ENCODE data around the gene MCAM.
A peak's percentile ranks its signal among the peaks of the same experiment; 100 is the strongest.

MCAM gene

GRCh38 chr11:119361941-119362725, 45.2 kb upstream of the MCAM start:
- H3K4me3 ChIP-seq (replicated peaks; ENCODE audit: low read depth, low read length): no peak overlapping the region
- no peak for DNase-seq (ENCODE audit: low read depth)
- TF ChIP-seq, protein P1, sequence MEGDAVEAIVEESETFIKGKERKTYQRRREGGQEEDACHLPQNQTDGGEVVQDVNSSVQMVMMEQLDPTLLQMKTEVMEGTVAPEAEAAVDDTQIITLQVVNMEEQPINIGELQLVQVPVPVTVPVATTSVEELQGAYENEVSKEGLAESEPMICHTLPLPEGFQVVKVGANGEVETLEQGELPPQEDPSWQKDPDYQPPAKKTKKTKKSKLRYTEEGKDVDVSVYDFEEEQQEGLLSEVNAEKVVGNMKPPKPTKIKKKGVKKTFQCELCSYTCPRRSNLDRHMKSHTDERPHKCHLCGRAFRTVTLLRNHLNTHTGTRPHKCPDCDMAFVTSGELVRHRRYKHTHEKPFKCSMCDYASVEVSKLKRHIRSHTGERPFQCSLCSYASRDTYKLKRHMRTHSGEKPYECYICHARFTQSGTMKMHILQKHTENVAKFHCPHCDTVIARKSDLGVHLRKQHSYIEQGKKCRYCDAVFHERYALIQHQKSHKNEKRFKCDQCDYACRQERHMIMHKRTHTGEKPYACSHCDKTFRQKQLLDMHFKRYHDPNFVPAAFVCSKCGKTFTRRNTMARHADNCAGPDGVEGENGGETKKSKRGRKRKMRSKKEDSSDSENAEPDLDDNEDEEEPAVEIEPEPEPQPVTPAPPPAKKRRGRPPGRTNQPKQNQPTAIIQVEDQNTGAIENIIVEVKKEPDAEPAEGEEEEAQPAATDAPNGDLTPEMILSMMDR (IDR thresholded peaks at IDR 0.05; ENCODE audit: low read length, missing control alignments): no peak

DNA sequence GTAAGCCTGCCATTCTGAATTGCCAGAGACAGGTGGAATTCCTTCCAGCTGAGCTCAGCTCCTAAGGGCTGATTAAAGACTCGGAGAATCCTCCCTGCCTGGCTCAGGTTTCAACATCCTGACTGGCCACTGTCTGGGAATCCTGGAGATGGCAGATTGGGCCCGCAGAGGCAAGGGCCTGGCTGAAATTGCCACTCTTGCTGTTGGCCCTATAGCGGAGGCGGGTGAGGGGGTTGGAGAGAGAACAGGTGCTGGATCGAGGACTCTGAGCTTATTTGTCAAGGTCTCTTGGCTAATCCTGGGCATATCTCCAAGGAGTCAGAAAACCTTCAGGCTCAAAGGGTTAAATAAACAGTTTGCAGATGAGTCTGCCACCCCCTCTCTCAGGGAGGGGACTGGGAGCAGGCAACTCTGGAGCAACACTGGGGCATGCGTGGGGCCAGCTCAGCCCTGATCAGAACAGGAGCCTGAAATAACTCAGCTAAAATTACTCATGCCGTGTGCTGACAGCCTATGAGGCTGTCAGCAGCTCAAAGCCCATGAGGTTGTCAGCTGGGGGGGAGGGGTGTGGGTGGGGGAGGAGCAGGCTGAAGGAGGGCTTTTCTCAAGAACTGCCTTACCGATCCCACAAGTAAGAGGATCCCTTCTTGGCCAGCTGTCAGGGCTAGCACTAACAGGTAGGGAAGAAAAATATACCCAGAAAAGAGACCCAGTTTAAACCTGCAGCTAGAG, 44.3 kb upstream of the MCAM start:
- peak; percentile 56 for DNase-seq (ENCODE audit: low read depth)
- H3K4me3 ChIP-seq (replicated peaks; ENCODE audit: low read depth, low read length): no peak overlapping the region
- TF ChIP-seq, protein P1 (IDR thresholded peaks at IDR 0.05; ENCODE audit: low read length, missing control alignments): no peak

GRCh38 chr11:119359365-119360214, 42.7 kb upstream of the MCAM start:
- DNase-seq (ENCODE audit: low read depth): no peak
- H3K4me3 ChIP-seq (replicated peaks; ENCODE audit: low read depth, low read length): no peak overlapping the region
- TF ChIP-seq, protein P1 (IDR thresholded peaks at IDR 0.05; ENCODE audit: low read length, missing control alignments): no peak

GRCh38 chr11:119357074-119357473, 40.1 kb upstream of the MCAM start:
- TF ChIP-seq, protein P1 (IDR thresholded peaks at IDR 0.05; ENCODE audit: low read length, missing control alignments): no peak
- no peak for DNase-seq (ENCODE audit: low read depth)
- H3K4me3 ChIP-seq (replicated peaks; ENCODE audit: low read depth, low read length): peak overlapping the region; percentile 61

- TF ChIP-seq, protein P1 (IDR thresholded peaks at IDR 0.05; ENCODE audit: low read length, missing control alignments): peak; percentile 58
- DNase-seq (ENCODE audit: low read depth): peak; percentile 73
- H3K4me3 ChIP-seq (replicated peaks; ENCODE audit: low read depth, low read length): peak overlapping the region; percentile 61
These were observed 39.6 kb upstream of the MCAM start for GRCh38 chr11:119356349-119357031.

GRCh38 chr11:119355091-119355843, 38.3 kb upstream of the MCAM start:
- TF ChIP-seq, protein P1 (IDR thresholded peaks at IDR 0.05; ENCODE audit: low read length, missing control alignments): no peak
- no peak overlapping the region for H3K4me3 ChIP-seq (replicated peaks; ENCODE audit: low read depth, low read length)
- no peak for DNase-seq (ENCODE audit: low read depth)

All from fibroblast of pulmonary artery (primary cell).